Measurements from ENCODE around the gene GSG1L.
"Not testable (repeated sequence)": the region's sequence is repeated elsewhere in the genome, so short reads cannot be mapped to it uniquely, and the experiment has no call there.

Gene GSG1L

GRCh38 chr16:27945233-27945973 lies 118.1 kb downstream of the GSG1L start:
- Histone ChIP-seq H3K36me3 (replicated peaks) (no peaks in the 10 kb centered on the region), H3K4me3 (no peak overlapping the region), H3K9me3 (no peaks in the 10 kb centered on the region), H3K4me1 (no peaks in the 10 kb centered on the region), H3K27me3 (ENCODE audit: low read depth) (no peaks in the 10 kb centered on the region)
- in situ Hi-C loops (cut with MboI; ENCODE audit: low sequenced_read_pairs) = no loop called here
- no peak for DNase-seq (ENCODE audit: low spot score in 2 of 2)

GRCh38 chr16:27943766-27944165 lies 119.7 kb downstream of the GSG1L start:
- Histone ChIP-seq H3K4me1 (no peaks in the 10 kb centered on the region), H3K4me3 (no peak overlapping the region), H3K36me3 (replicated peaks) (no peaks in the 10 kb centered on the region), H3K9me3 (no peaks in the 10 kb centered on the region), H3K27me3 (ENCODE audit: low read depth) (no peaks in the 10 kb centered on the region)
- no peak for DNase-seq (ENCODE audit: low spot score in 2 of 2)
- in situ Hi-C loops (cut with MboI; ENCODE audit: low sequenced_read_pairs) = no loop called here

GRCh38 chr16:27942071-27942470 lies 121.4 kb downstream of the GSG1L start:
- H3K4me1 ChIP-seq; H3K9me3 ChIP-seq; H3K36me3 ChIP-seq (replicated peaks); H3K27me3 ChIP-seq (ENCODE audit: low read depth); DNase-seq (ENCODE audit: low spot score in 2 of 2); H3K4me3 ChIP-seq; in situ Hi-C loops (cut with MboI; ENCODE audit: low sequenced_read_pairs): not testable (repeated sequence)

- Histone ChIP-seq H3K9me3 (no peaks in the 10 kb centered on the region), H3K36me3 (replicated peaks) (no peaks in the 10 kb centered on the region), H3K4me3 (no peak overlapping the region), H3K27me3 (ENCODE audit: low read depth) (no peaks in the 10 kb centered on the region), H3K4me1 (no peaks in the 10 kb centered on the region)
- in situ Hi-C loops (cut with MboI; ENCODE audit: low sequenced_read_pairs) = no loop called here
- no peak for DNase-seq (ENCODE audit: low spot score in 2 of 2)
Observed at GRCh38 chr16:27935076-27935475, 128.4 kb downstream of the GSG1L start.

- no peak overlapping the region for H3K4me3 ChIP-seq
- DNase-seq (ENCODE audit: low spot score in 2 of 2) = no peak
- no peaks in the 10 kb centered on the region for H3K9me3 ChIP-seq
- in situ Hi-C loops (cut with MboI; ENCODE audit: low sequenced_read_pairs) = no loop called here
- H3K27me3 ChIP-seq (ENCODE audit: low read depth) = no peaks in the 10 kb centered on the region
- no peaks in the 10 kb centered on the region for H3K4me1 ChIP-seq
- H3K36me3 ChIP-seq (replicated peaks) = no peaks in the 10 kb centered on the region
Observed at GRCh38 chr16:27932542-27933135, 130.9 kb downstream of the GSG1L start.

- Histone ChIP-seq H3K27me3 (ENCODE audit: low read depth) (no peaks in the 10 kb centered on the region), H3K36me3 (replicated peaks) (no peaks in the 10 kb centered on the region), H3K9me3 (no peaks in the 10 kb centered on the region), H3K4me3 (no peak overlapping the region), H3K4me1 (no peaks in the 10 kb centered on the region)
- DNase-seq (ENCODE audit: low spot score in 2 of 2) = no peak
- in situ Hi-C loops (cut with MboI; ENCODE audit: low sequenced_read_pairs) = no loop called here
Observed at GRCh38 chr16:27929818-27930217, 133.7 kb downstream of the GSG1L start.

- no peak for DNase-seq (ENCODE audit: low spot score in 2 of 2)
- no peaks in the 10 kb centered on the region for H3K27me3 ChIP-seq (ENCODE audit: low read depth)
- H3K36me3 ChIP-seq (replicated peaks) = no peaks in the 10 kb centered on the region
- in situ Hi-C loops (cut with MboI; ENCODE audit: low sequenced_read_pairs) = no loop called here
- no peaks in the 10 kb centered on the region for H3K9me3 ChIP-seq
- H3K4me3 ChIP-seq = no peak overlapping the region
- no peaks in the 10 kb centered on the region for H3K4me1 ChIP-seq
Observed at GRCh38 chr16:27928542-27928941, 135.0 kb downstream of the GSG1L start.

- Histone ChIP-seq H3K36me3 (replicated peaks) (no peaks in the 10 kb centered on the region), H3K4me3 (no peak overlapping the region), H3K27me3 (ENCODE audit: low read depth) (no peaks in the 10 kb centered on the region), H3K9me3 (no peaks in the 10 kb centered on the region), H3K4me1 (no peaks in the 10 kb centered on the region)
- in situ Hi-C loops (cut with MboI; ENCODE audit: low sequenced_read_pairs) = no loop called here
- no peak for DNase-seq (ENCODE audit: low spot score in 2 of 2)
Observed at GRCh38 chr16:27927266-27927901, 136.1 kb downstream of the GSG1L start.

- in situ Hi-C loops (cut with MboI; ENCODE audit: low sequenced_read_pairs) = no loop called here
- no peak for DNase-seq (ENCODE audit: low spot score in 2 of 2)
- H3K27me3 ChIP-seq (ENCODE audit: low read depth) = no peaks in the 10 kb centered on the region
- no peaks in the 10 kb centered on the region for H3K4me1 ChIP-seq
- H3K9me3 ChIP-seq = no peaks in the 10 kb centered on the region
- H3K4me3 ChIP-seq = no peak overlapping the region
- no peaks in the 10 kb centered on the region for H3K36me3 ChIP-seq (replicated peaks)
Observed at GRCh38 chr16:27925612-27926011, 137.9 kb downstream of the GSG1L start.

GRCh38 chr16:27924411-27925118 lies 138.9 kb downstream of the GSG1L start:
- no peak for DNase-seq (ENCODE audit: low spot score in 2 of 2)
- H3K4me3 ChIP-seq = no peak overlapping the region
- no peaks in the 10 kb centered on the region for H3K27me3 ChIP-seq (ENCODE audit: low read depth)
- no peaks in the 10 kb centered on the region for H3K9me3 ChIP-seq
- in situ Hi-C loops (cut with MboI; ENCODE audit: low sequenced_read_pairs) = no loop called here
- no peaks in the 10 kb centered on the region for H3K36me3 ChIP-seq (replicated peaks)
- no peaks in the 10 kb centered on the region for H3K4me1 ChIP-seq

GRCh38 chr16:27923751-27924150 lies 139.8 kb downstream of the GSG1L start:
- DNase-seq (ENCODE audit: low spot score in 2 of 2) = no peak
- H3K9me3 ChIP-seq = no peaks in the 10 kb centered on the region
- H3K27me3 ChIP-seq (ENCODE audit: low read depth) = no peaks in the 10 kb centered on the region
- H3K4me3 ChIP-seq = no peak overlapping the region
- in situ Hi-C loops (cut with MboI; ENCODE audit: low sequenced_read_pairs) = no loop called here
- H3K4me1 ChIP-seq = no peaks in the 10 kb centered on the region
- no peaks in the 10 kb centered on the region for H3K36me3 ChIP-seq (replicated peaks)

- H3K4me3 ChIP-seq = no peak overlapping the region
- no peak for DNase-seq (ENCODE audit: low spot score in 2 of 2)
- H3K27me3 ChIP-seq (ENCODE audit: low read depth) = no peaks in the 10 kb centered on the region
- no peaks in the 10 kb centered on the region for H3K4me1 ChIP-seq
- in situ Hi-C loops (cut with MboI; ENCODE audit: low sequenced_read_pairs) = no loop called here
- no peaks in the 10 kb centered on the region for H3K36me3 ChIP-seq (replicated peaks)
- no peaks in the 10 kb centered on the region for H3K9me3 ChIP-seq
Observed at GRCh38 chr16:27922433-27922832, 141.1 kb downstream of the GSG1L start.

GRCh38 chr16:27921134-27921533 lies 142.4 kb downstream of the GSG1L start:
- Histone ChIP-seq H3K4me3 (no peak overlapping the region), H3K27me3 (ENCODE audit: low read depth) (no peaks in the 10 kb centered on the region), H3K4me1 (no peaks in the 10 kb centered on the region), H3K9me3 (no peaks in the 10 kb centered on the region), H3K36me3 (replicated peaks) (no peaks in the 10 kb centered on the region)
- in situ Hi-C loops (cut with MboI; ENCODE audit: low sequenced_read_pairs) = no loop called here
- DNase-seq (ENCODE audit: low spot score in 2 of 2) = no peak

- DNase-seq (ENCODE audit: low spot score in 2 of 2) = peak in 1 of 2 experiments; percentile 29
- Histone ChIP-seq H3K36me3 (replicated peaks) (no peaks in the 10 kb centered on the region), H3K4me3 (no peak overlapping the region), H3K4me1 (no peaks in the 10 kb centered on the region), H3K9me3 (no peaks in the 10 kb centered on the region), H3K27me3 (ENCODE audit: low read depth) (no peaks in the 10 kb centered on the region)
- in situ Hi-C loops (cut with MboI; ENCODE audit: low sequenced_read_pairs) = no loop called here
Observed at GRCh38 chr16:27920391-27920891, 143.1 kb downstream of the GSG1L start.

Measured in HAP-1 (cell line).